ENCODE data around the gene KLHL33. TPM values are rescaled to one million over a fixed set of nuclear protein-coding genes. Genes with fewer than 3 reads are reported as not detected.

The KLHL33 gene
- total and polyA plus RNA-seq, 12 donors = 0.13 to 1.4 (median 0.40) TPM

DNA sequence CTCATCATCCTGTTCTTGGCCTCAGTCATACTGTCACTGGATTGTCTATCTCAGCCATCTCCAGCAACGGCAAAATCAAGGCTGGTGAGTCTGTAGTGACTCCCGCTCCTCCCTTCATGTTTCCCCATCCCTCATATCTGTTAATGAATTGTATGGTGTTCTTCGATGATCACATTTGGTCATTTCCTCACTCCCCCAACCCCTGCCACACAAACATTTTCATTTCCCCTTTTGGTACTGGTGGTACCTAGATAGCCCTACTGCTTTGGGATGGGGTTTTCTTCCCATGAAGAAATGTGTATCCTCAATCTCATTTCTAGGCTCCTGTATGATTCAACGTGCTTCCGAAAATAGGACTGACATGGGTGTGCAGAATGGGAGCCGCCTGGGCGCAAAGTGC lies 2.7 kb upstream of the KLHL33 start:
- ATAC-seq (no peak), DNase-seq (no peak)
- H3K9me3 ChIP-seq = no peaks in the 10 kb centered on the region
- no peak overlapping the region for H3K4me3 ChIP-seq
- H3K27me3 ChIP-seq = peaks cover 0 to 6% (median 0%) of the 10 kb centered on the region in 7 donors
- H3K36me3 ChIP-seq = no peaks in the 10 kb centered on the region
- intact Hi-C loops (cut with DNase I) = no loop called here
- 90 to 94% methylated on average over 7 of the region's 7 CpGs for WGBS, 2 donors
- TF ChIP-seq CTCF (IDR thresholded peaks at IDR 0.05) = no peak
- peaks cover 0 to 24% (median 14%) of the 10 kb centered on the region in 9 donors for H3K4me1 ChIP-seq
- H3K27ac ChIP-seq = no peak overlapping the region

GRCh38 chr14:20436363-20436755 lies 393 bp upstream of the KLHL33 start:
- WGBS, 2 donors = 93 to 94% methylated on average over 4 of the region's 4 CpGs
- Histone ChIP-seq H3K4me1 (peaks cover 0 to 24% (median 14%) of the 10 kb centered on the region in 9 donors), H3K4me3 (no peak overlapping the region), H3K27me3 (peaks cover 0 to 6% (median 0%) of the 10 kb centered on the region in 7 donors), H3K9me3 (no peaks in the 10 kb centered on the region), H3K36me3 (no peaks in the 10 kb centered on the region), H3K27ac (no peak overlapping the region)
- TF ChIP-seq CTCF (IDR thresholded peaks at IDR 0.05) = no peak
- ATAC-seq (no peak), DNase-seq (no peak)
- intact Hi-C loops (cut with DNase I) = no loop called here

- WGBS, 2 donors = 15 to 16% methylated on average over 44 of the region's 44 CpGs
- peaks cover 0 to 6% (median 0%) of the 10 kb centered on the region in 7 donors for H3K27me3 ChIP-seq
- H3K36me3 ChIP-seq = peaks cover 0 to 6% (median 0%) of the 10 kb centered on the region in 9 donors
- intact Hi-C loops (cut with DNase I) = no loop called here
- TF ChIP-seq CTCF (IDR thresholded peaks at IDR 0.05) = no peak
- H3K27ac ChIP-seq = peak overlapping the region; percentile 7 to 82 (median 64)
- peaks cover 0 to 33% (median 16%) of the 10 kb centered on the region in 9 donors for H3K4me1 ChIP-seq
- H3K4me3 ChIP-seq = peak overlapping the region; percentile 13 to 64 (median 52)
- H3K9me3 ChIP-seq = no peaks in the 10 kb centered on the region
- peak; percentile 52 to 86 (median 65) for ATAC-seq
- peak; percentile 67 to 82 for DNase-seq
Measured at GRCh38 chr14:20434701-20435581, 1.0 kb downstream of the KLHL33 start.

DNA sequence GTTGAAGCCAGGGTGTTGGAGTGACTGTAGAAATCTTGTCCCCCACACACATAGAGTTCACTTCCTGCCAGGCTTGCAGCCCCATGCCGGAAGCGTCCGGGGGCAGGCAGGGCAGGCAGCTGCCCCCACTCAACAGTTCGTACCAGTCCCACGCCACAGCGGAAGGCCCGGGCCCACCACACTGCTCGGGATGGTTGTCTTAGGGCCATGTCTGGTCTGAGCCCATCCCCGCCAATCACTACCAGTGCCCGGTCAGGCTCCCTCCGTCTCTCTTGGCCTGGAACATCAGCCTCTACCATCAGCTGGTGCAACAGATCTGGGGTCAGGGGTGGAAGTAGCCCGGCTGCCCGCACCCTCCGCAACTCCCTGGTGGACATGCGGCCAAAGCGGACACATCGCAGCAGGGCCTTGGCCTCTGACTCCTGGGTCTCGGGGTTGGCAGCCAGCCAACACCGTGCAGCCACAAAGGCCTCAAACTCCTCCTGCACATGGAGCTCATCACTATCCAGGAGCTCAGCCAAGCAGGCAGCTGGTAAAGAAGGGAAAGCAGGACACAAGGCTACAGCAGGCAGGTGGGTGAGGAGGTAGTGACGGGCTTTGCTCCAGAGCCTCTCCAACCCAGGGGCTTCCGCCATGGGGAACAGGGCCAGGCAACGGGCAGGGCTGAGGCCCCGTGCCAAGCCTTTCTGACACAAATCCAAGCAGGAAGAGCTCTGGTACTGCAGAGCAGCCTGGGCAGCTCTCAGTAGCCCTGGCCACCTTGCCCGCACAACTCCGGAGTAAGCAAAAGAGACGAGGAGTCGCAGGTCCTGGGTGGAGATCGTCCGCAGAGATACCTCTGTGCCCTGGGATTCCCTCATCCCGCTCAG lies 5.9 kb downstream of the KLHL33 start:
- Histone ChIP-seq H3K36me3 (peaks cover 0 to 12% (median 0%) of the 10 kb centered on the region in 9 donors), H3K9me3 (no peaks in the 10 kb centered on the region), H3K27ac (no peak overlapping the region), H3K4me1 (peaks cover 0 to 36% (median 13%) of the 10 kb centered on the region in 9 donors), H3K27me3 (peaks cover 0 to 2% (median 0%) of the 10 kb centered on the region in 7 donors), H3K4me3 (no peak overlapping the region)
- intact Hi-C loops (cut with DNase I) = no loop called here
- ATAC-seq = peak in 6 of 8 donors; percentile 11 to 74 (median 42)
- peak in 1 of 2 donors; percentile 43 for DNase-seq
- WGBS, 2 donors = 76 to 77% methylated on average over 30 of the region's 30 CpGs
- TF ChIP-seq CTCF (IDR thresholded peaks at IDR 0.05) = no peak

All from heart right ventricle (tissue), 16 donors.